GM21381 (cell line): ENCODE data around the gene RPS19.

ENCODE experiments used
- ATAC-seq: cut with Tn5 transposase; IDR thresholded peaks from one replicate; pipeline ENCODE4 v1.9.1; 2021; ENCODE audit warnings: mild to moderate bottlenecking, moderate library complexity; ENCODE audit not compliant: unreplicated experiment

RPS19 gene

GRCh38 chr19:41897181-41897580 is 37.1 kb downstream of the RPS19 start:
- no peak for ATAC-seq

- no peak for ATAC-seq
These were observed 37.8 kb downstream of the RPS19 start for GRCh38 chr19:41897820-41898219.

DNA sequence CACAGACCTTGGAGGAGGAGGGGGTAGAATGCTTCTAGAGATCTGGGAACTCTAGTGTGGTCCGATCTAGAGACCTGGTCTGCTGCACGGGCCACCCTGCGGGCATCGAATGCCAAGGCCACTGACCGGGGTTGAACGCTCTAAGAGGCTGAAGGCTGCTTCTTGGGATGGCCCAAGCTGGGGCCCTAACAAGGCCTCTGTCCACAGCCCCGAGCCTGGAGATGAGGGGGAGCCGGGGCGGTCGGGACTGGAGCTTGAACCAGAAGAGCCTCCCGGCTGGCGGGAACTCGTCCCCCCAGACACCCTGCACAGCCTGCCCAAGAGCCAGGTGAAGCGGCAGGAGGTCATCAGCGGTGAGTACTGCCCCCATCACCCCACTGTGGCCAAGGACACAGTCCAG is 38.2 kb downstream of the RPS19 start:
- no peak for ATAC-seq

DNA sequence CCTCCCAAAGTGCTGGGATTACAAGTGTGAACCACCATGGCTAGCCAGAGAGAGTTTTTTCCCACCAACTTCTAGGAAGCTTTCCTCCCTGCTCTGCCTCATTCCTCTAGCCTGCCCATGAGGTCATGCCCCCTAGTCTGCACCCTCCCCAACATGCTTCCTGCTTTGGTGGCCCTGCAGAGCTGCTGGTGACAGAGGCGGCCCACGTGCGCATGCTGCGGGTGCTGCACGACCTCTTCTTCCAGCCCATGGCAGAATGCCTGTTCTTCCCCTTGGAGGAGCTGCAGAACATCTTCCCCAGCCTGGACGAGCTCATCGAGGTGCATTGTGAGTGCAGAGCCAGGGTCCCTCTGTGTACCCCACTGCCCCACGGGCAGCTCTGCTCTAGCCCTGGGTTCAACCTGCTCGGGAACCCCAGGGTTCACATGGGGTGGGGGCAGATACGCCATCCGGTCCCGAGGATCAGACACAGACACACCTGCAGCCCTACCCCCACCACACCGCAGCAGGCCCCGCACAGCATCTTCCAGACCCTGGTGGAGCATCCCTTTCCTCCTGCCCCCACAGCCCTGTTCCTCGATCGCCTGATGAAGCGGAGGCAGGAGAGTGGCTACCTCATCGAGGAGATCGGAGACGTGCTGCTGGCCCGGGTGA is 41.8 kb downstream of the RPS19 start:
- no peak for ATAC-seq

GRCh38 chr19:41902594-41902993 is 42.5 kb downstream of the RPS19 start:
- no peak for ATAC-seq

- no peak for ATAC-seq
These were observed 43.3 kb downstream of the RPS19 start for GRCh38 chr19:41903193-41903953.

DNA sequence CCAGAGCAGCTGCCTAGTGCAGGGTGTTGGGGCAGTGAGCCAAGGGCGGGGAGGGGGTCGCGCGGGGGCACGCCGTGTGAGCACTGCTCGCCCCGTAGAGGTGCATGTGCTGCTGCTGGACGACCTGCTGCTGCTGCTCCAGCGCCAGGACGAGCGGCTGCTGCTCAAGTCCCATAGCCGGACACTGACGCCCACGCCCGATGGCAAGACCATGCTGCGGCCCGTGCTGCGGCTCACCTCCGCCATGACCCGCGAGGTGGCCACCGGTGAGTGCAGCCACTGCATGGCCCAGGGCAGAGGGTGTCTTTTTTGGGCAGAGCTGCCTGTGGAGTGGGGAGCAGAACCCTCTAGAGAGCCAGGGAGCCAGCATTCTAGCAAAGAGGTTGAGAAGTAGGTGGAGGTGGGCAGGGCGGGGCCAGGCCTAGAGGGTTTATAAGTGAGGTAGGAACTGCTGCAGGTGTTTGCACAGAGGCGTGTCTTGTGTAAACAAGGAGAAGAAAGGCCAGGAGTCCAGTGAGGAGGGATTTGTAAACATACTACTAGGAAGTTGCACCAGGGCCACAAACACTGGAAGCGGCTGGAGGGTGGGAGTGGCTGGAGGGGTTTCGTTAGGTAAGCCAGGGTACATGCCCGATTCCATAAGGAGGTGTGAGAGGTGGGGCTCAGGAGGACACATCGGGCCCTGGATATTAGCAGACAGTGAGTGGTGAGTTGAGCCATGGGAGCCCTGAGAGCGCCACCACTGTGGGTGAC is 44.2 kb downstream of the RPS19 start:
- ATAC-seq: no peak

DNA sequence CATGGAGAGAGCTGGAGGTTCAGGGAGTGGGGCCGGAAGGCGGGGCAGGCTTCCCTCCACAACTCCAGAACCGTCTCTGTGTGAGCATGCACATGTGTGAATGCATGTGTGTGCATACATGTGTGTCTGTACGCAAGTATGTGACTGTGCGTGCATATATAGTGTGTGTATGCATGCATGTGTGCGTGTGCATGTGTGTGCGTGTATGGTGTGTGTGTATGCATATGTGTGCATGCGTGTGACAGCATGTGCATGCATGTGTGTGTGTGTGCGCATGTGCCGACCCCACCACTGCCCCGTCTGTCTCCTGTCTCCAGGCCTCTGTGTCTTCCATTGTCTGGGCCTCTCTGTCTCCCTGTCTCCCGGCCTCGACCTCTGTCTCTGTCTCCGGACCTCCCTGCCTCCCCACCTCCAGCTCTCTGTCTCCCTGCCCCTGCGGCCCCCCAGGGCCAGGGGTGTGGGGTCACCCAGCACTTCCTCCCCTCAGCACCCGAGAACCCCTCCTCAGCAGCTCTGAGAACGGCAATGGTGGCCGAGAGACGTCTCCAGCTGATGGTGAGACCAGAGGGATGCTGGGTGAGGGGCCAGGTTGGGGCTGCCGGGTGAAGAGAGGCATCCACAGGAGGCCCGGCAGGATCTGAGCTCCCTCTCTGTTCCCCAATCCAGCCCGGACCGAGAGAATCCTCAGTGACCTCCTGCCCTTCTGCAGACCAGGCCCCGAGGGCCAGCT is 45.4 kb downstream of the RPS19 start:
- ATAC-seq: no peak

DNA sequence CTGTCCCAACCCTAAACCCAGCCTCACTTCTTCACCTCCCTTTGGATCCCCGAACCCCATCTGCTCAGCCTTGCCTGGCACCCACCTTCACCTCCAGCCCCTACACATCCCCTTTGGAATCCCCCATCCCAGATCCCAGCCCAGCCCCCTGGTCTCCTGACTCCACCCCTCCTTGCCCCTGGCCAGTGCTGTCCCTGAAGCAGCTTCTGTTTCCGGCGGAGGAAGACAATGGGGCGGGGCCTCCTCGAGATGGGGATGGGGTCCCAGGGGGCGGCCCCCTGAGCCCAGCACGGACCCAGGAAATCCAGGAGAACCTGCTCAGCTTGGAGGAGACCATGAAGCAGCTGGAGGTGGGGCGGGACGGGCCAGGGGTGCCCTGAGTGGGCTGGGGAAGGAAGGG is 46.2 kb downstream of the RPS19 start:
- no peak for ATAC-seq

- ATAC-seq: no peak
These were observed 47.0 kb downstream of the RPS19 start for GRCh38 chr19:41906916-41907680.

DNA sequence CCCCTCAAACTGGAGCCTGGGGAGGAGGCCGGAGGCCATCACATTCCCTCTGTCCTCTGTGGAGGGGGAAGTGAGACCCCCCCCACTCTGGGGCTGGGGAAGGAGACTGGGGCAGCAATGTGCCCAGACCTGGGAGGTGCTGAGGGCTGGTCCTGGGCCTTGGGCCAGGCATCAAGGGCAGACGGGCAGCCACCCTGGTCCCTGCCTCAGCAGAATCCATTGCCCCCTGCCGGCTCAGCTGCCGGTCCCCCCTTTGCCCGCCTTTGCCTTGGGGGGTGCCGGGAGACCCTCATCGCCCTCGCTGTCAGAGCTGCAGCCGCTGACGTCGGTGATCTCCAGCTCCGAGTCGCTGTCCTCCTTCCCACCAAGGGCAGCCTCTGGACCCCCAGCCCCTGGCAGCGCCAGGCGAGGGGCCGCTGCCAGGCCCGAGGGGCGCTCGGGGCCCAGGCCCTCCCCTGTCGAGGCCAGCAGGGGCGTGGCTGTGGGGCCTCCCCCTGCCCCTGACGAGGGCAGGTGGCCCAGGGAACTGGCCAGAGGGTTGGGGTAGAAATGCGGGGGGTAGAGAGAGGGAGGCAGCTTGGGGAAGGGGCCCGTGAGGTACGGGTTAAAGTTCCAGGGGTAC is 48.0 kb downstream of the RPS19 start:
- no peak for ATAC-seq

GRCh38 chr19:41908724-41909464 is 48.8 kb downstream of the RPS19 start:
- no peak for ATAC-seq

DNA sequence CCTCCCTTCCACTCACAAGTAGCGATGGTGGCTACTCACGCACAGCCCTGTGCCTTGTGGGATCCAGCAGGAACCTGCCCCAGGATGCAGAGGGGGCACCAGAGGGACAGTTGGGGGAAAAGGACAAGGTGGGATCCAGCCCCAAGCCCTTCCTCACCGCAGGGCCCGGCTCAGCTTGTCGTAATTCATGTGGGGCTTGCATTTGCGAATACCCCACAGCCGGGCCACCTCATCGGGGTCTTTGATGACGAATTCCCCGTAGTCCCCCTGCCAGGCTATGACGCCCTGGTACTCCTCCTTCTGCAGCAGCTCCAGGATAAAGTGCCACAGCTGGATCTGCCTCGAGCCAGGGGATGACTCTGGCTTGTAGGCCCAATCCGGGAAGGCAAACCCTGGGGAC is 49.7 kb downstream of the RPS19 start:
- no peak for ATAC-seq

GRCh38 chr19:41910240-41910991 is 50.4 kb downstream of the RPS19 start:
- no peak for ATAC-seq

- no peak for ATAC-seq
These were observed 51.2 kb downstream of the RPS19 start for GRCh38 chr19:41910992-41911888.

DNA sequence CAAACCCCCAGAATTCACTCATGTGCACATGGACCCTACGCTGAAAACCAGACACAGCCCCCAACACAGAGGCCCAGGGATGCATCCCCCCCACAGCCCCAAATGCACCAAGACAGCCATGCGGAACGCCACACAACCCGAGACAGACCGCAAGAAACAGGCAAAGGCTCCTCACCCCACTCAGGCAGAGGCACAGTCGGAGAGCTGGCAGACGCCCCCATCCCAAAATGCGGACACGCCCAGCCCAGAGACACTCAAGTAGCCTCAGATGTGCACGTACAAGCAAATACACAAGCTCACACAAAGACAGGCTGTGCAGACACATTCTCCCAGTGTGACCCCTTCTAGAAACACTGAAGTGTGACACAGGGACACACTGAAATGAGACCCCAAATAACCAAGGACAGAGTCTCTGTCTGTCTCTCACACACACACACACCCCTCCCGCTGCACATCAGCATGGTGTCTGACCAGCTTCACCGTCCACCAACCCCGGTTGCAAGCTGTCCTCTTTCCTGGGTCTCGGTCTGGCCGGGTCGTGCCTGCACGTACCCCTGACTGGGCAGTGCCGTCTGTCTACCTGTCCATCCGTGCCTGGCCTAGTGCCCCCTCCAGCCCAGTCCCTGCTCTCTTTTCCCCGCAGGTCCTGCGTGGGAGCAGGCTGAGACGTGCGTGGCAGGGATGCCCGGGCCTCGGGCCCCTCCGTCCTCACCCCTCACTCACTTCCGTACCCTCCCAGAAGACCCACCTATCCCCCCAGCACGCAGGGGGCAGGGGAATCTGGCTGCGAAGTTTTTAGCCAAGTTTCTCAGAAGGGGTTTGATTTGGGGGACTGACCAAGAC is 52.1 kb downstream of the RPS19 start:
- no peak for ATAC-seq
